Measurements from ENCODE around the gene C2orf42.
"Not testable (repeated sequence)": the region's sequence is repeated elsewhere in the genome, so short reads cannot be mapped to it uniquely, and the experiment has no call there.

GRCh38 chr2:70223305-70223704, 32.5 kb upstream of the C2orf42 start:
- not testable (repeated sequence) for TF ChIP-seq CTCF (IDR thresholded peaks at IDR 0.05; ENCODE audit: borderline replicate concordance, extremely low read depth, low read length, poor library complexity, severe bottlenecking); EZH2 (IDR thresholded peaks at IDR 0.05; ENCODE audit: borderline replicate concordance, low read depth, low read length, severe bottlenecking)

Data from DND-41 (cell line).